ENCODE data around the gene FAM72B.
"Not testable (repeated sequence)": the region's sequence is repeated elsewhere in the genome, so short reads cannot be mapped to it uniquely, and the experiment has no call there.

FAM72B gene

GRCh38 chr1:121197095-121197882, 13.1 kb upstream of the FAM72B start:
- H3K9ac ChIP-seq; H3K27me3 ChIP-seq (ENCODE audit: control insufficient read depth, insufficient read depth, low read length); H3K79me2 ChIP-seq; H3K27ac ChIP-seq; H3K4me1 ChIP-seq; H3K9me3 ChIP-seq (ENCODE audit: control insufficient read depth, low read length); H3K4me2 ChIP-seq (ENCODE audit: low read length); H3K36me3 ChIP-seq (ENCODE audit: control insufficient read depth, insufficient read depth, low read length); H3K4me3 ChIP-seq (ENCODE audit: low read depth, low read length); H2AFZ ChIP-seq: not testable (repeated sequence)

DNA sequence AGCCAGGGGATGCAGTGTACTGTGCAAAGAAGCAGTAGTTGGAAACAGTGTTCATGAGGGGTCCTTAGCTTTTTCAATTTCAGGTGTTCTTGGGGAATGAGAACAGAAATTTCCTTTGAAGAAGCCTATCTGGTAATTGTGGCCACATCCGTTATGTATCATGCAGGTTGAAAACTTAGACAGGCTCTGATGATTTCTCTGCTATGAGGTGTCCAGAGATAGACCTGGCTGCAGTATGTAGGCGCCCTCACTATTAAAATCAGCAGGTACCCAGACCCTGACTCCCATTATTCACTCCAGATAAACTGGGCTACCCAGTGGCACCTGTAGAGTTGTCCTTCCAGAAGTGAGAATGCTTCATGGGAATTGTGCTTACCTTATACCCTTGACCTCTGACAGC, 8.4 kb upstream of the FAM72B start:
- H3K9me3 ChIP-seq (ENCODE audit: control insufficient read depth, low read length); H3K4me3 ChIP-seq (ENCODE audit: low read depth, low read length); H3K9ac ChIP-seq; H3K36me3 ChIP-seq (ENCODE audit: control insufficient read depth, insufficient read depth, low read length); H3K27ac ChIP-seq; H2AFZ ChIP-seq; H3K4me2 ChIP-seq (ENCODE audit: low read length); H3K4me1 ChIP-seq; H3K79me2 ChIP-seq; H3K27me3 ChIP-seq (ENCODE audit: control insufficient read depth, insufficient read depth, low read length): not testable (repeated sequence)

DNA sequence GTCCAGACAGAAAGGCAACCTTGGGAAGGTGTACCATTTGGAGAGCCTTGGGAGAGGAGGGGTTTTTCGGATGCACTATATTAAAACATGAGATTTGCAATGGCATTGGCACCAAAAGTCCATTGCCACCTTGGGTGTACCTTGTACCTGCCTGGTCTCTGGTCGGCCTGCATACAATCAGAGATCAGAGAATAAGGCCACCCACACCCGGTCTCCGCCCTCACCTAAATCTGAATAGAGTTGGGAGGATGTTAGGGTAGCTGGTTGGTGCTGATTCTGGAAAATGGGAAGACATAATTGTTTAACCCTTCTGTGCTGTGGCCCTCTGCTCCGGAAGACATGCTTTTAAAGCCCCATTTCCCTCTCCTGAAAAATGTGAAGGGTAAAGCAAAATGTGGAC, 3.8 kb upstream of the FAM72B start:
- not testable (repeated sequence) for H3K4me2 ChIP-seq (ENCODE audit: low read length); H3K9ac ChIP-seq; H3K79me2 ChIP-seq; H3K27me3 ChIP-seq (ENCODE audit: control insufficient read depth, insufficient read depth, low read length); H2AFZ ChIP-seq; H3K27ac ChIP-seq; H3K4me3 ChIP-seq (ENCODE audit: low read depth, low read length); H3K4me1 ChIP-seq; H3K9me3 ChIP-seq (ENCODE audit: control insufficient read depth, low read length); H3K36me3 ChIP-seq (ENCODE audit: control insufficient read depth, insufficient read depth, low read length)

DNA sequence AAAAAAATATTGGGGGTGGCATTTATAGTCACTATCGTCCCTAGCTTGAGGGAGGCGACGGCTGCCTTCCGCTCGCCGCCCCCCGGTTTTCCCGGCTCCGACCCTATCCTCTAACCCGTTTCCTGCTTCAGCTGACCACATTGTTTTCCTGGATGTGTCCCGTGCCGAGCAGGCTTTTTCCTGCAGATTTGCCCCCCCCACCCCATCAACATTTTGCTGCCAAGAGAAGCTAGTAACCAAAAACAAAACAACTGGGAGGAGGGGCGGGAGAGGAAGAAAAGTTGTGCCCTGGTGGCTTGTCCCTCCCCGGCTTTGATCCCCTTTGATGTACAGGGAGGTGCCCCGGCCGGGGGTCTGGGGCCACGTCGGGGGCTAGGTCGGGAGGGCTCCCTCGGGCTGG, 2.1 kb upstream of the FAM72B start:
- not testable (repeated sequence) for H3K4me1 ChIP-seq; H3K79me2 ChIP-seq; H3K9ac ChIP-seq; H2AFZ ChIP-seq; H3K9me3 ChIP-seq (ENCODE audit: control insufficient read depth, low read length); H3K27ac ChIP-seq; H3K27me3 ChIP-seq (ENCODE audit: control insufficient read depth, insufficient read depth, low read length); H3K4me2 ChIP-seq (ENCODE audit: low read length); H3K4me3 ChIP-seq (ENCODE audit: low read depth, low read length); H3K36me3 ChIP-seq (ENCODE audit: control insufficient read depth, insufficient read depth, low read length)

- H3K4me2 ChIP-seq (ENCODE audit: low read length); H3K9ac ChIP-seq; H2AFZ ChIP-seq; H3K36me3 ChIP-seq (ENCODE audit: control insufficient read depth, insufficient read depth, low read length); H3K27me3 ChIP-seq (ENCODE audit: control insufficient read depth, insufficient read depth, low read length); H3K9me3 ChIP-seq (ENCODE audit: control insufficient read depth, low read length); H3K79me2 ChIP-seq; H3K4me1 ChIP-seq; H3K27ac ChIP-seq: not testable (repeated sequence)
- peak overlapping the region; percentile 27 for H3K4me3 ChIP-seq (ENCODE audit: low read depth, low read length)
Observed at GRCh38 chr1:121185140-121185708, 1.1 kb upstream of the FAM72B start.

DNA sequence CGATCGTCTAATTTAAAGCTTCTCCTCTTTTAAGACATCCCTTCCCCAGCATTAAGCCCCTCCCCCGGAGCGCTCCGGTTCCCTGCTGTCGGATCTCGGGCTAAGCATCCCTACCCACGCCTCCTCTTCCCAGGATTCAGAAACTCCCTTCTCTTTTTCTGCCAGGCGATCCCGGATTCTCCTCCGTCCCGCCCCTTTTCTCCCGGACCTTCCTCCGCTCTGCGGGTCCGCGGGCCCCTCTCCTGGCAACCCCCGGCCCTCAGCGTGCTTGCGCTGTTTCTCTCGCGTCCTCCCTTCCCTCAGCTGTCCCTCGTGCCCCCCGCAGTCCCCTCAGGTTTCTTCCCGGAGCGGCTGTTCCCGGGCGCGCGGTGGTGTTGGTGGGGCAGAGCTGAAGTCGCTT, 273 bp downstream of the FAM72B start:
- not testable (repeated sequence) for H3K9ac ChIP-seq; H3K4me2 ChIP-seq (ENCODE audit: low read length); H2AFZ ChIP-seq; H3K27me3 ChIP-seq (ENCODE audit: control insufficient read depth, insufficient read depth, low read length); H3K79me2 ChIP-seq; H3K4me1 ChIP-seq; H3K36me3 ChIP-seq (ENCODE audit: control insufficient read depth, insufficient read depth, low read length); H3K9me3 ChIP-seq (ENCODE audit: control insufficient read depth, low read length); H3K4me3 ChIP-seq (ENCODE audit: low read depth, low read length); H3K27ac ChIP-seq

- H3K79me2 ChIP-seq; H3K36me3 ChIP-seq (ENCODE audit: control insufficient read depth, insufficient read depth, low read length); H3K9ac ChIP-seq; H3K27me3 ChIP-seq (ENCODE audit: control insufficient read depth, insufficient read depth, low read length); H3K27ac ChIP-seq; H3K4me3 ChIP-seq (ENCODE audit: low read depth, low read length); H2AFZ ChIP-seq; H3K9me3 ChIP-seq (ENCODE audit: control insufficient read depth, low read length); H3K4me1 ChIP-seq; H3K4me2 ChIP-seq (ENCODE audit: low read length): not testable (repeated sequence)
Observed at GRCh38 chr1:121178197-121178596, 5.9 kb downstream of the FAM72B start.

DNA sequence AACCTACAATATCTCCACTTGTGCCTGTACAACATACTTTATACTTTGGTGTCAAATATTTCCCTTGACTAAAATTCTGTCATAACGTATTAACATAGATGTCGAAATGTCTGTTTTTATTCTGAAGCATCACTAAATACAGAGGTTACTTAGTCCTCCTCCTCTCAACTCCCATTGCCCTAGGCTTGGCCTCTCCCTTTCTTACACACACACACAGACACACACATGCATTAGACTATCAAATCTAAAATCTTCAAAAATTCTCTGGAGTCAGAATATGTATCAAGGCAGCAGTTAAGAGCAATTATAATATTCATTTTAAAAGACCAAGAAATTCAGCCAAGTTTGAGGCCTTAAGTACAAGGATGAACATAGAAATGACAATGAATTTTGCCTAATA, 7.5 kb downstream of the FAM72B start:
- not testable (repeated sequence) for H2AFZ ChIP-seq; H3K4me1 ChIP-seq; H3K79me2 ChIP-seq; H3K27me3 ChIP-seq (ENCODE audit: control insufficient read depth, insufficient read depth, low read length); H3K36me3 ChIP-seq (ENCODE audit: control insufficient read depth, insufficient read depth, low read length); H3K27ac ChIP-seq; H3K9me3 ChIP-seq (ENCODE audit: control insufficient read depth, low read length); H3K4me2 ChIP-seq (ENCODE audit: low read length); H3K4me3 ChIP-seq (ENCODE audit: low read depth, low read length); H3K9ac ChIP-seq

GRCh38 chr1:121168152-121168668, 15.9 kb downstream of the FAM72B start:
- not testable (repeated sequence) for H3K79me2 ChIP-seq; H3K4me2 ChIP-seq (ENCODE audit: low read length); H3K27me3 ChIP-seq (ENCODE audit: control insufficient read depth, insufficient read depth, low read length); H3K4me1 ChIP-seq; H3K4me3 ChIP-seq (ENCODE audit: low read depth, low read length); H3K36me3 ChIP-seq (ENCODE audit: control insufficient read depth, insufficient read depth, low read length); H3K9ac ChIP-seq; H3K9me3 ChIP-seq (ENCODE audit: control insufficient read depth, low read length); H2AFZ ChIP-seq; H3K27ac ChIP-seq

DNA sequence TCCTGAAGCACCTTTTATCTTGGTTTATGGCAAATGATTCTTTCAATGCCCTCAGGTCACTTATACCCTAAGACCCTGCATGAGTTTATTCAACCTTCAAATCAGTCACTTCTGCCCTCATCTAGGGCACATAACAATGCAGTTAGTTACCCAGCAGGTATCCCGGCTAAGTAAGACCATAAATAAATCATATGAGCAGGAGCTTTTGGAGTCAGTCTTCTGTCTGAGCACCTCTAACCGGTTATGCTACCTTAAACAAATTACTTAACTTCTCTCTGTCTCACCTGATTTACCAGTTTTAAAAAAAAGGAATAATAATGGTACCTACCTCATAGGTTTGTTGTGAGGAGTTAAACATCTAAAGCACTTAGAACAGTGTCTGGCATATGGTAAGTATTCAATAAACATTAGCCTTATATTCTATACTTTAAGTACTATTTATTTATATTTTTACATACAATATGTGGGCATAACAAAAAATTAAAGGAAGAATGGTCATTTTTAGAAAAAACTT, 16.9 kb downstream of the FAM72B start:
- not testable (repeated sequence) for H3K27me3 ChIP-seq (ENCODE audit: control insufficient read depth, insufficient read depth, low read length); H3K9ac ChIP-seq; H3K4me1 ChIP-seq; H3K4me2 ChIP-seq (ENCODE audit: low read length); H2AFZ ChIP-seq; H3K79me2 ChIP-seq; H3K27ac ChIP-seq; H3K4me3 ChIP-seq (ENCODE audit: low read depth, low read length); H3K9me3 ChIP-seq (ENCODE audit: control insufficient read depth, low read length); H3K36me3 ChIP-seq (ENCODE audit: control insufficient read depth, insufficient read depth, low read length)

DNA sequence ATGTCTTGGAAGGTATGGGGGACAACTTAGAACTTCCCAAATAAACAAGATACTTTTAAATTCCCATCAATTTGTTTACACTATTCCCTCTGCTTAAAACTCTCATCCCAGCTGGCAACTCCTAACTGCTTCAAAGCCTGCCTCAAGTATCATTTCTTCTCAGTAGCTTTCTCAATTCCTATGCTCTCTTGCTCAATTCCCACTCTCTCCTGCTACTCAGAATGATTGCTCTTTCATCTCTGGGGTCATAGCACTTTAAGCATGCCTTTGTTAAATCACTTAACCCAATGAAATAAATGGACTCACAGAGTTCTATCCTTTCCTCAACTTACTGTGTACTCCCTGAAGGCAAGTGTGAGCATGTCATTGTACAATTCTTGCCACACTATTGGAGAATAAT, 18.8 kb downstream of the FAM72B start:
- not testable (repeated sequence) for H3K36me3 ChIP-seq (ENCODE audit: control insufficient read depth, insufficient read depth, low read length); H3K4me3 ChIP-seq (ENCODE audit: low read depth, low read length); H3K4me2 ChIP-seq (ENCODE audit: low read length); H3K27me3 ChIP-seq (ENCODE audit: control insufficient read depth, insufficient read depth, low read length); H3K27ac ChIP-seq; H3K9ac ChIP-seq; H3K79me2 ChIP-seq; H2AFZ ChIP-seq; H3K4me1 ChIP-seq; H3K9me3 ChIP-seq (ENCODE audit: control insufficient read depth, low read length)

Measured in parathyroid adenoma (tissue), 2 donors.